Vagina (tissue), 2 donors: Measurements from ENCODE around the gene SMARCA4.

Source experiments
- POLR2A ChIP-seq, 2 donors: fragments of 450-650 bp; IDR thresholded peaks; one replicate each; pipeline ENCODE4 v1.6.1; 2017; ENCODE audit warnings: antibody characterized with exemption in 2 of 2, mild to moderate bottlenecking in 2 of 2, moderate library complexity in 2 of 2
- POLR2AphosphoS5 ChIP-seq, 2 donors: sonication (generic); formaldehyde crosslinking; IDR thresholded peaks; one replicate each; pipeline ENCODE4 v1.9.0; 2017; ENCODE audit warnings: antibody characterized with exemption in 2 of 2, mild to moderate bottlenecking in 2 of 2, low read depth in 1 of 2; ENCODE audit not compliant: insufficient read depth in 1 of 2
- TF ChIP-seq, protein P1 (sequence below), 3 experiments: fragments of 450-650 bp in 2 of 3; fragments of 200-600 bp in 1 of 3; sonication (generic) in 1 of 3; IDR thresholded peaks; one replicate each; pipeline ENCODE4 v1.5.1; 2017 to 2019; ENCODE audit warnings: antibody characterized with exemption in 3 of 3, mild to moderate bottlenecking in 2 of 3, moderate library complexity in 2 of 3

DNA sequence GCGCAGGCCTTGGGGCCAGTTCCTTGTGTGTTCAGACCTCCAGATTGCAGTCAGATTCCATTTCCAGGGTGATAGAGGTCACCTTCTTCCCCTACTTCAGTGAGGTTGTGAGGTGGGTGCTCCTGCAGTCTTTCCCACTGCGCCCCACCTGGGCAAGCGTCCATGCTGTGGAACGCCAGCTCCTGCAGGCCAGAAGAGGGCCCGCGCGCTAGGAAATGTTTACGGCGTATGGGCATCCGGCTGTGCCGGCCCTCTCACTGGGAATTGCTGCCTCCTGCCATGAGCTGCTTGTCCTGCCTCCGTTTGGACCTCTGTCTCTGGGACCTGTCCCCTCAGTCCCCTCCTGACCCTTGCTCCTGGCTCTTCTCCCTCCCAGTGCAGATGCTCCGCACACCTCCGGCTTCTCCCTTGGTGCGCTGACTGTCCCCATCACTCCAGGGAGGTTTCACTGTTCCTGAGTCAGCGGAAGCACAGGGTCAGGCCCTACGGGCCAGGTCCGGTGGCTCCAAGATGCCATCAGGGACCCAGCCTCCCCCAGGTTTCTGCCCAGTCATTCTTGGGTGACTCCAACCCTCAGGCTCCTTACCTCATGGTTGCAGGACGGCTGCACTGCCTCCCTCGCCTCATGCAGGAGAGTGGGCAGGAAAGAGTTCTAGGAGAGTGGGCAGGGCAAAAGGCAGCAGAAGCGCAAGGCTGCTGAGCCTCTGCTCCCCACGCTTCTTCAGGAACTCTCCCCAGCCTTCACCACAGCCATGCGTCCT lies 56.6 kb downstream of the SMARCA4 start:
- no peak for TF ChIP-seq POLR2A (IDR thresholded peaks at IDR 0.05)
- TF ChIP-seq, protein P1, sequence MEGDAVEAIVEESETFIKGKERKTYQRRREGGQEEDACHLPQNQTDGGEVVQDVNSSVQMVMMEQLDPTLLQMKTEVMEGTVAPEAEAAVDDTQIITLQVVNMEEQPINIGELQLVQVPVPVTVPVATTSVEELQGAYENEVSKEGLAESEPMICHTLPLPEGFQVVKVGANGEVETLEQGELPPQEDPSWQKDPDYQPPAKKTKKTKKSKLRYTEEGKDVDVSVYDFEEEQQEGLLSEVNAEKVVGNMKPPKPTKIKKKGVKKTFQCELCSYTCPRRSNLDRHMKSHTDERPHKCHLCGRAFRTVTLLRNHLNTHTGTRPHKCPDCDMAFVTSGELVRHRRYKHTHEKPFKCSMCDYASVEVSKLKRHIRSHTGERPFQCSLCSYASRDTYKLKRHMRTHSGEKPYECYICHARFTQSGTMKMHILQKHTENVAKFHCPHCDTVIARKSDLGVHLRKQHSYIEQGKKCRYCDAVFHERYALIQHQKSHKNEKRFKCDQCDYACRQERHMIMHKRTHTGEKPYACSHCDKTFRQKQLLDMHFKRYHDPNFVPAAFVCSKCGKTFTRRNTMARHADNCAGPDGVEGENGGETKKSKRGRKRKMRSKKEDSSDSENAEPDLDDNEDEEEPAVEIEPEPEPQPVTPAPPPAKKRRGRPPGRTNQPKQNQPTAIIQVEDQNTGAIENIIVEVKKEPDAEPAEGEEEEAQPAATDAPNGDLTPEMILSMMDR (IDR thresholded peaks at IDR 0.05): no peak
- no peak for TF ChIP-seq POLR2AphosphoS5 (IDR thresholded peaks at IDR 0.05; ENCODE audit: insufficient read depth in 1 of 2, low read depth in 1 of 2)
